ENCODE data around the gene ABCA4.

ABCA4 gene

GRCh38 chr1:94026619-94027380 lies 94.1 kb downstream of the ABCA4 start:
- H3K36me3 Mint-ChIP-seq (ENCODE audit: insufficient read depth) = no peaks in the 10 kb centered on the region
- no peak for DNase-seq
- no peak overlapping the region for H3K27ac Mint-ChIP-seq
- H3K27me3 Mint-ChIP-seq = peaks cover 11 to 13% of the 10 kb centered on the region in 2 donors
- ATAC-seq (replicated peaks) = no peak
- H3K4me1 Mint-ChIP-seq (ENCODE audit: low read depth in 2 of 2) = peaks cover 7 to 16% of the 10 kb centered on the region in 2 donors
- no peaks in the 10 kb centered on the region for H3K9me3 Mint-ChIP-seq
- no peak overlapping the region for H3K4me3 Mint-ChIP-seq

- Mint-ChIP-seq H3K9me3 (no peaks in the 10 kb centered on the region), H3K36me3 (ENCODE audit: insufficient read depth) (no peaks in the 10 kb centered on the region), H3K4me1 (ENCODE audit: low read depth in 2 of 2) (peaks cover 17 to 26% of the 10 kb centered on the region in 2 donors), H3K4me3 (no peak overlapping the region), H3K27me3 (peaks cover 8 to 13% of the 10 kb centered on the region in 2 donors), H3K27ac (no peak overlapping the region)
- ATAC-seq (replicated peaks) (no peak), DNase-seq (no peak)
Observed at GRCh38 chr1:94025383-94026340, 95.3 kb downstream of the ABCA4 start.

GRCh38 chr1:94024104-94024792 lies 96.7 kb downstream of the ABCA4 start:
- Mint-ChIP-seq H3K4me3 (no peak overlapping the region), H3K36me3 (ENCODE audit: insufficient read depth) (no peaks in the 10 kb centered on the region), H3K4me1 (ENCODE audit: low read depth in 2 of 2) (peaks cover 17 to 27% of the 10 kb centered on the region in 2 donors), H3K9me3 (no peaks in the 10 kb centered on the region), H3K27me3 (peaks cover 7 to 13% of the 10 kb centered on the region in 2 donors), H3K27ac (no peak overlapping the region)
- no peak for DNase-seq
- no peak for ATAC-seq (replicated peaks)

GRCh38 chr1:94022471-94023189 lies 98.3 kb downstream of the ABCA4 start:
- Mint-ChIP-seq H3K9me3 (no peaks in the 10 kb centered on the region), H3K27me3 (peaks cover 7 to 13% of the 10 kb centered on the region in 2 donors), H3K4me1 (ENCODE audit: low read depth in 2 of 2) (peaks cover 21 to 32% of the 10 kb centered on the region in 2 donors), H3K36me3 (ENCODE audit: insufficient read depth) (no peaks in the 10 kb centered on the region), H3K27ac (peak overlapping the region in 1 of 2 donors; percentile 30), H3K4me3 (peak overlapping the region in 1 of 2 donors; percentile 21)
- no peak for DNase-seq
- ATAC-seq (replicated peaks) = no peak

GRCh38 chr1:94020764-94021579 lies 100.0 kb downstream of the ABCA4 start:
- Mint-ChIP-seq H3K9me3 (no peaks in the 10 kb centered on the region), H3K4me3 (peak overlapping the region; percentile 51 to 52), H3K27me3 (peaks cover 7 to 11% of the 10 kb centered on the region in 2 donors), H3K4me1 (ENCODE audit: low read depth in 2 of 2) (peaks cover 34 to 47% of the 10 kb centered on the region in 2 donors), H3K36me3 (ENCODE audit: insufficient read depth) (no peaks in the 10 kb centered on the region), H3K27ac (peak overlapping the region; percentile 63 to 83)
- ATAC-seq (replicated peaks) = peak; percentile 68
- DNase-seq = peak; percentile 17 to 35 (median 31)

- ATAC-seq (replicated peaks) (no peak), DNase-seq (no peak)
- Mint-ChIP-seq H3K27me3 (no peaks in the 10 kb centered on the region), H3K36me3 (ENCODE audit: insufficient read depth) (no peaks in the 10 kb centered on the region), H3K9me3 (no peaks in the 10 kb centered on the region), H3K27ac (peak overlapping the region in 1 of 2 donors; percentile 69), H3K4me3 (no peak overlapping the region), H3K4me1 (ENCODE audit: low read depth in 2 of 2) (peaks cover 34 to 44% of the 10 kb centered on the region in 2 donors)
Observed at GRCh38 chr1:94019327-94019726, 101.6 kb downstream of the ABCA4 start.

- Mint-ChIP-seq H3K36me3 (ENCODE audit: insufficient read depth) (no peaks in the 10 kb centered on the region), H3K9me3 (no peaks in the 10 kb centered on the region), H3K27me3 (no peaks in the 10 kb centered on the region), H3K27ac (peak overlapping the region; percentile 11 to 59), H3K4me3 (peak overlapping the region; percentile 2 to 34), H3K4me1 (ENCODE audit: low read depth in 2 of 2) (peaks cover 34 to 42% of the 10 kb centered on the region in 2 donors)
- peak; percentile 93 for ATAC-seq (replicated peaks)
- DNase-seq = peak; percentile 36 to 42 (median 37)
Observed at GRCh38 chr1:94017155-94017829, 103.7 kb downstream of the ABCA4 start.

GRCh38 chr1:94015489-94015817 lies 105.5 kb downstream of the ABCA4 start:
- H3K27me3 Mint-ChIP-seq = no peaks in the 10 kb centered on the region
- ATAC-seq (replicated peaks) (no peak), DNase-seq (no peak)
- peak overlapping the region; percentile 11 to 59 for H3K27ac Mint-ChIP-seq
- H3K4me3 Mint-ChIP-seq = no peak overlapping the region
- H3K4me1 Mint-ChIP-seq (ENCODE audit: low read depth in 2 of 2) = peaks cover 18 to 26% of the 10 kb centered on the region in 2 donors
- H3K9me3 Mint-ChIP-seq = no peaks in the 10 kb centered on the region
- no peaks in the 10 kb centered on the region for H3K36me3 Mint-ChIP-seq (ENCODE audit: insufficient read depth)

- DNase-seq (no peak), ATAC-seq (replicated peaks) (no peak)
- Mint-ChIP-seq H3K27ac (peak overlapping the region in 1 of 2 donors; percentile 59), H3K36me3 (ENCODE audit: insufficient read depth) (no peaks in the 10 kb centered on the region), H3K9me3 (no peaks in the 10 kb centered on the region), H3K27me3 (no peaks in the 10 kb centered on the region), H3K4me1 (ENCODE audit: low read depth in 2 of 2) (peaks cover 18 to 26% of the 10 kb centered on the region in 2 donors), H3K4me3 (no peak overlapping the region)
Observed at GRCh38 chr1:94014635-94015488, 106.1 kb downstream of the ABCA4 start.

GRCh38 chr1:94014087-94014486 lies 106.9 kb downstream of the ABCA4 start:
- Mint-ChIP-seq H3K27me3 (no peaks in the 10 kb centered on the region), H3K4me3 (no peak overlapping the region), H3K27ac (peak overlapping the region; percentile 24 to 52), H3K36me3 (ENCODE audit: insufficient read depth) (no peaks in the 10 kb centered on the region), H3K4me1 (ENCODE audit: low read depth in 2 of 2) (peaks cover 18 to 26% of the 10 kb centered on the region in 2 donors), H3K9me3 (no peaks in the 10 kb centered on the region)
- no peak for ATAC-seq (replicated peaks)
- no peak for DNase-seq

- no peak overlapping the region for H3K4me3 Mint-ChIP-seq
- peaks cover 17 to 25% of the 10 kb centered on the region in 2 donors for H3K4me1 Mint-ChIP-seq (ENCODE audit: low read depth in 2 of 2)
- H3K36me3 Mint-ChIP-seq (ENCODE audit: insufficient read depth) = no peaks in the 10 kb centered on the region
- no peaks in the 10 kb centered on the region for H3K9me3 Mint-ChIP-seq
- peak overlapping the region; percentile 24 to 52 for H3K27ac Mint-ChIP-seq
- peaks cover 0 to under 1% of the 10 kb centered on the region in 2 donors for H3K27me3 Mint-ChIP-seq
- DNase-seq = no peak
- ATAC-seq (replicated peaks) = no peak
Observed at GRCh38 chr1:94013367-94013878, 107.5 kb downstream of the ABCA4 start.
